HL-60 (cell line): ENCODE data around the gene ROPN1.

ENCODE experiments used
- DNase-seq, 2 experiments: peaks; one replicate each; pipeline ENCODE4 v3.0.0-alpha.2; 2010 to 2020; ENCODE audit warnings: low read depth in 1 of 2, low spot score in 1 of 2
- H3K27ac ChIP-seq: fragments of 250-450 bp; sonication (Bioruptor Pico); replicated peaks from 2 replicates; pipeline ENCODE4 v1.5.1; 2020; ENCODE audit warnings: mild to moderate bottlenecking, moderate library complexity
- H3K27me3 ChIP-seq: fragments of 250-450 bp; sonication (Bioruptor Pico); 2 replicates; pipeline ENCODE4 v1.5.1; 2021; ENCODE audit warnings: mild to moderate bottlenecking, moderate library complexity; ENCODE audit not compliant: insufficient read depth, poor library complexity, severe bottlenecking
- H3K4me3 ChIP-seq: replicated peaks from 2 replicates; pipeline ENCODE4 v1.5.1; 2011; ENCODE audit warnings: mild to moderate bottlenecking, control low read depth, low read length; ENCODE audit not compliant: insufficient read depth
- GABPA ChIP-seq: IDR thresholded peaks from 2 replicates; pipeline ENCODE4 v1.6.1; 2012; ENCODE audit warnings: low read depth
- POLR2AphosphoS5 ChIP-seq: IDR thresholded peaks from 2 replicates; pipeline ENCODE4 v1.6.1; 2012; ENCODE audit warnings: low read depth
- SPI1 ChIP-seq: IDR thresholded peaks from 2 replicates; pipeline ENCODE4 v1.6.1; 2012; ENCODE audit warnings: low read depth, mild to moderate bottlenecking, borderline replicate concordance
- TF ChIP-seq, protein P1 (sequence below): IDR thresholded peaks from one replicate; pipeline ENCODE4 v1.5.1; 2011; ENCODE audit warnings: low read length, control low read depth, inconsistent platforms; ENCODE audit not compliant: insufficient read depth
- TF ChIP-seq, protein P2 (sequence below): IDR thresholded peaks from 2 replicates; pipeline ENCODE4 v1.6.1; 2012; ENCODE audit warnings: low read depth; ENCODE audit not compliant: insufficient replicate concordance

ROPN1 gene

DNA sequence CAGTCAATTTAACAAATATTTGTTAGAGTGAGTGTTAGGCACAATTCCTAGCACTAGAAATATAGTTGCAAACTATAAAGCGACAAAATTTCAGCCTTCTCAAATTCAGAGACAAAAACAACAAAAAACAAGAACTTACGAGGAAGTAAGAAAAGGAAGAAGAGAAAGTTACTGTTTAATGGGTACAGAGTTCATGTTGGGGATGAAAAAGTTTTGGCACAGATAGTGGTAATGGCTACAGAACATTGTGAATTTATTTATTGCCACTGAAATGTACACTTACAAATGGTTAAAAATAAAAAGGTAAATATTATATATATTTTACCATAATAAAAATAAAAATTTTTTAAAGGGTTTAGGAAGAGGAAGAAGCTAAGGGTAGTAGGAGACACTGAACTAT lies 52.2 kb downstream of the ROPN1 start:
- no peak for TF ChIP-seq GABPA
- TF ChIP-seq SPI1, result no peak
- TF ChIP-seq POLR2AphosphoS5, result no peak
- TF ChIP-seq, protein P1, sequence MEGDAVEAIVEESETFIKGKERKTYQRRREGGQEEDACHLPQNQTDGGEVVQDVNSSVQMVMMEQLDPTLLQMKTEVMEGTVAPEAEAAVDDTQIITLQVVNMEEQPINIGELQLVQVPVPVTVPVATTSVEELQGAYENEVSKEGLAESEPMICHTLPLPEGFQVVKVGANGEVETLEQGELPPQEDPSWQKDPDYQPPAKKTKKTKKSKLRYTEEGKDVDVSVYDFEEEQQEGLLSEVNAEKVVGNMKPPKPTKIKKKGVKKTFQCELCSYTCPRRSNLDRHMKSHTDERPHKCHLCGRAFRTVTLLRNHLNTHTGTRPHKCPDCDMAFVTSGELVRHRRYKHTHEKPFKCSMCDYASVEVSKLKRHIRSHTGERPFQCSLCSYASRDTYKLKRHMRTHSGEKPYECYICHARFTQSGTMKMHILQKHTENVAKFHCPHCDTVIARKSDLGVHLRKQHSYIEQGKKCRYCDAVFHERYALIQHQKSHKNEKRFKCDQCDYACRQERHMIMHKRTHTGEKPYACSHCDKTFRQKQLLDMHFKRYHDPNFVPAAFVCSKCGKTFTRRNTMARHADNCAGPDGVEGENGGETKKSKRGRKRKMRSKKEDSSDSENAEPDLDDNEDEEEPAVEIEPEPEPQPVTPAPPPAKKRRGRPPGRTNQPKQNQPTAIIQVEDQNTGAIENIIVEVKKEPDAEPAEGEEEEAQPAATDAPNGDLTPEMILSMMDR, result no peak
- TF ChIP-seq, protein P2, sequence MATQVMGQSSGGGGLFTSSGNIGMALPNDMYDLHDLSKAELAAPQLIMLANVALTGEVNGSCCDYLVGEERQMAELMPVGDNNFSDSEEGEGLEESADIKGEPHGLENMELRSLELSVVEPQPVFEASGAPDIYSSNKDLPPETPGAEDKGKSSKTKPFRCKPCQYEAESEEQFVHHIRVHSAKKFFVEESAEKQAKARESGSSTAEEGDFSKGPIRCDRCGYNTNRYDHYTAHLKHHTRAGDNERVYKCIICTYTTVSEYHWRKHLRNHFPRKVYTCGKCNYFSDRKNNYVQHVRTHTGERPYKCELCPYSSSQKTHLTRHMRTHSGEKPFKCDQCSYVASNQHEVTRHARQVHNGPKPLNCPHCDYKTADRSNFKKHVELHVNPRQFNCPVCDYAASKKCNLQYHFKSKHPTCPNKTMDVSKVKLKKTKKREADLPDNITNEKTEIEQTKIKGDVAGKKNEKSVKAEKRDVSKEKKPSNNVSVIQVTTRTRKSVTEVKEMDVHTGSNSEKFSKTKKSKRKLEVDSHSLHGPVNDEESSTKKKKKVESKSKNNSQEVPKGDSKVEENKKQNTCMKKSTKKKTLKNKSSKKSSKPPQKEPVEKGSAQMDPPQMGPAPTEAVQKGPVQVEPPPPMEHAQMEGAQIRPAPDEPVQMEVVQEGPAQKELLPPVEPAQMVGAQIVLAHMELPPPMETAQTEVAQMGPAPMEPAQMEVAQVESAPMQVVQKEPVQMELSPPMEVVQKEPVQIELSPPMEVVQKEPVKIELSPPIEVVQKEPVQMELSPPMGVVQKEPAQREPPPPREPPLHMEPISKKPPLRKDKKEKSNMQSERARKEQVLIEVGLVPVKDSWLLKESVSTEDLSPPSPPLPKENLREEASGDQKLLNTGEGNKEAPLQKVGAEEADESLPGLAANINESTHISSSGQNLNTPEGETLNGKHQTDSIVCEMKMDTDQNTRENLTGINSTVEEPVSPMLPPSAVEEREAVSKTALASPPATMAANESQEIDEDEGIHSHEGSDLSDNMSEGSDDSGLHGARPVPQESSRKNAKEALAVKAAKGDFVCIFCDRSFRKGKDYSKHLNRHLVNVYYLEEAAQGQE, result no peak
- no peaks in the 10 kb centered on the region for H3K27me3 ChIP-seq
- no peak overlapping the region for H3K27ac ChIP-seq
- no peak for DNase-seq
- no peak overlapping the region for H3K4me3 ChIP-seq

DNA sequence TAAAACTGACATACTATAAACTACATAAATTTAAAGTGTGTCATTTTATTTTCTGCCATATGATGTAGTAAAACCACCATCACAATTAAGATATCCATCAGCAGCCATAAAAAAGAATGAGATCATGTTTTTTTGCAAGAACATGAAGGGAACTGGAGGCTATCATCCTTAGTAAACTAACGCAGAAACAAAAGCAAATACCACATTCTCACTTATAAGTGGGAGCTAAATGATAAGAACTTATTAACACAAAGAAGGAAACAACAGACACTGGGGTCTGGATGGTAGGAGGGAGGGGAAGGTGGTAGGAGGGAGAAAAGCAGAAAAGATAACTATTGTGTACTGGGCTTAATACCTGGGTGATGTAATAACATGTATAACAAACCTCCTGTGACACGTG lies 55.5 kb downstream of the ROPN1 start:
- H3K4me3 ChIP-seq, result no peak overlapping the region
- TF ChIP-seq SPI1, result no peak
- no peak for TF ChIP-seq POLR2AphosphoS5
- TF ChIP-seq, protein P2, result no peak
- TF ChIP-seq, protein P1, result no peak
- TF ChIP-seq GABPA, result no peak
- no peaks in the 10 kb centered on the region for H3K27me3 ChIP-seq
- no peak for DNase-seq
- H3K27ac ChIP-seq, result no peak overlapping the region

DNA sequence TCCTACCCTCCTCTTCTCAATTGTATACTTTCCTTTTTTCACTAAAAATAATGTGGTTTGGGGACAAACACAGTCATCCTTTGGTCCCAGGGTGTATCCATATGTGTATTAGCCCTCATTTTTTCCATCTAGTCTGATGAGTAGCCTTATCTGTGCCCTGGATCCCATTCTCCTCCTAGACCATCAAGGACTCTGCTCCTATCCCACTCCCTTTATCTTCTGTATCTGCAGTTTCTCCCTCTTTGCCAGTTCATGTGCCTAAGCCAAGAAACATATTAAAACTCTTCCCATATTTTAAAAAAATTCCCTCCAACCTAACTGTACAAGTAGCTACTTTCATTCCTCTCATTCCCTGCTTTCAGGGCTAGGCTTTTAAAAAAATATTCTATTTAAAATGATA lies 56.1 kb downstream of the ROPN1 start:
- Histone ChIP-seq H3K4me3 (no peak overlapping the region), H3K27me3 (no peaks in the 10 kb centered on the region), H3K27ac (no peak overlapping the region)
- no peak for DNase-seq
- TF ChIP-seq, protein P1, result no peak
- TF ChIP-seq POLR2AphosphoS5, result no peak
- TF ChIP-seq, protein P2, result no peak
- TF ChIP-seq SPI1, result no peak
- no peak for TF ChIP-seq GABPA
